Measurements from ENCODE around the gene CES4A. TPM values are rescaled to one million over a fixed set of nuclear protein-coding genes. Genes with fewer than 3 reads are reported as not detected.

The CES4A gene
- total and polyA plus RNA-seq, 2 of the 13 experiments (the other 11 are each of a cell fraction or from before 2014, with no cell fraction given): 0.09 to 0.17 TPM

DNA sequence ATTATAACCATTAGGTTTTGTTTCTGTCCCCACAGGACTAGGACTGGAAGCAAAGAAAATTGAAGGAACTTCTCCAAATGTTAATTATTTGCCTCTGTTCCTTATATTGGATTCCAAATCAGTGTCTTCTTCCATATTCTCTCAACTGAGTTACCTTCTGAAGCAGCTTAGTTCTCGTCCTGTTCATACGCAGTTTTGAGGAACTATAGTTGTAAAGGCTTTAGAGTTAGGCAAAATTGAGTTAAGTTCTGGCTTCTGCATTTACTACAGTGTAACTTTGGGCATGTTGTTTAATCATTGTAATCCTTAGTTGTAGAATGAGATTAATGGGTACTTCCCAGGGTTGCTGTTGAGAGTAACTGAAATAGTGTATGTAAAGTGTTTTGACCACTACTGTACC is 51.8 kb downstream of the CES4A start:
- intact Hi-C loops (cut with micrococcal nuclease; ENCODE audit: unreplicated experiment) (no loop called here), in situ Hi-C loops (cut with HindIII; ENCODE audit: extremely low pct_ligation_motif_present, low pct_unique_long_range_greater_than_20kb) (no loop called here)
- H3K4me3 ChIP-seq (replicated peaks in 1 of 3; ENCODE audit: insufficient read depth in 1 of 3, low read depth in 2 of 3, low read length in 3 of 3): no peak overlapping the region
- no peak for DNase-seq (ENCODE audit: low spot score)
- peaks cover 58% of the 10 kb centered on the region for H3K79me2 ChIP-seq (ENCODE audit: insufficient read depth, low read length)
- BruUV-seq (replicated peaks): no TSS peak
- ATAC-seq: no peak
- TF ChIP-seq ZNF589 (CRISPR knock-in tag; conservative IDR thresholded peaks at IDR 0.05) (no peak), ZNF20 (CRISPR knock-in tag; IDR thresholded peaks at IDR 0.05) (no peak), TRAFD1 (CRISPR knock-in tag; IDR thresholded peaks at IDR 0.05; ENCODE audit: borderline replicate concordance) (no peak), TEAD2 (CRISPR knock-in tag; IDR thresholded peaks at IDR 0.05) (no peak), HNRNPUL1 (IDR thresholded peaks at IDR 0.05; ENCODE audit: low read depth, low read length) (no peak), KAT7 (CRISPR knock-in tag; IDR thresholded peaks at IDR 0.05; ENCODE audit: borderline replicate concordance) (no peak), NR2F1 (CRISPR knock-in tag; IDR thresholded peaks at IDR 0.05) (no peak)
- no peak overlapping the region for H3K27ac ChIP-seq (ENCODE audit: extremely low read length, insufficient read depth, low read length)
- no peaks in the 10 kb centered on the region for H4K20me1 ChIP-seq (ENCODE audit: insufficient read depth, low read length)
- ChIA-PET CTCF (ENCODE audit: low intra/inter-chr PET ratio, low total read pairs) (no interaction called here), POLR2A (no interaction called here)
- no peaks in the 10 kb centered on the region for H3K27me3 ChIP-seq (ENCODE audit: control insufficient read depth in 1 of 2, insufficient read depth in 2 of 2, low read length in 2 of 2)
- H3K9ac ChIP-seq (ENCODE audit: insufficient read depth, low read depth, low read length): no peak overlapping the region
- H3K36me3 ChIP-seq (replicated peaks in 1 of 2; ENCODE audit: control insufficient read depth in 1 of 2, insufficient read depth in 2 of 2, low read length in 2 of 2): peaks cover 6 to 44% of the 10 kb centered on the region in 2 experiments; a peak in 4 of 5 replicates
- H2AFZ ChIP-seq (ENCODE audit: low read length): no peak overlapping the region
- FAIRE-seq: no peak
- WGBS (ENCODE audit: low lambda C conversion rate): 95% methylated on average over 2 of the region's 2 CpGs
- no peaks in the 10 kb centered on the region for H3K9me3 ChIP-seq (ENCODE audit: low read length)
- H3K4me2 ChIP-seq (ENCODE audit: low read depth, low read length): no peak overlapping the region
- peaks cover 4% of the 10 kb centered on the region for H3K4me1 ChIP-seq (ENCODE audit: insufficient read depth, low read length)

DNA sequence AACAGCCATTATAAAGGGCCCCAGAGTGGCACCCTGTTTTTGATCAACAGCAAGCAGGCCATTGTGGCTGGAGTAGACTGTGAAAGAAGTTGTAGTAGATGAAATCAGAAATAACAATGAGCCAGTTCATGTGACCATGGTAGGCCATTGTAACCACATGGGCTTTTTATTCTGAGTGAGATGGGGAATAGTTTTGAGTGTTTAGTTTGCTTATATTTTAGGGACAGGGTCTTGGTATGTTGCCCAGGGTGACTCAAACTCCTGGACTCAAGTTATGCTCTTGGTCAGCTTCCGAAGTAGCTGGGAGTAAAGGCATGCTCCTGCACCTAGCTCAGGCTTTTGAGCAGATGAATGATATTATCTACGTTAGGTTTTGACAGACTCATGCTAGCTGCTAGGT is 52.5 kb downstream of the CES4A start:
- FAIRE-seq (no peak), DNase-seq (ENCODE audit: low spot score) (no peak), ATAC-seq (no peak)
- Histone ChIP-seq H3K4me2 (ENCODE audit: low read depth, low read length) (no peak overlapping the region), H3K4me3 (replicated peaks in 1 of 3; ENCODE audit: insufficient read depth in 1 of 3, low read depth in 2 of 3, low read length in 3 of 3) (no peak overlapping the region), H3K36me3 (replicated peaks in 1 of 2; ENCODE audit: control insufficient read depth in 1 of 2, insufficient read depth in 2 of 2, low read length in 2 of 2) (peaks cover 8 to 44% of the 10 kb centered on the region in 2 experiments; a peak in 4 of 5 replicates), H3K27ac (ENCODE audit: extremely low read length, insufficient read depth, low read length) (no peak overlapping the region), H2AFZ (ENCODE audit: low read length) (no peak overlapping the region), H3K9ac (ENCODE audit: insufficient read depth, low read depth, low read length) (no peak overlapping the region), H3K9me3 (ENCODE audit: low read length) (no peaks in the 10 kb centered on the region), H3K27me3 (ENCODE audit: control insufficient read depth in 1 of 2, insufficient read depth in 2 of 2, low read length in 2 of 2) (no peaks in the 10 kb centered on the region), H3K79me2 (ENCODE audit: insufficient read depth, low read length) (peaks cover 51% of the 10 kb centered on the region), H4K20me1 (ENCODE audit: insufficient read depth, low read length) (no peaks in the 10 kb centered on the region), H3K4me1 (ENCODE audit: insufficient read depth, low read length) (no peaks in the 10 kb centered on the region)
- in situ Hi-C loops (cut with HindIII; ENCODE audit: extremely low pct_ligation_motif_present, low pct_unique_long_range_greater_than_20kb): no loop called here
- no TSS peak for BruUV-seq (replicated peaks)
- CTCF ChIA-PET (ENCODE audit: low intra/inter-chr PET ratio, low total read pairs): no interaction called here
- intact Hi-C loops (cut with micrococcal nuclease; ENCODE audit: unreplicated experiment): no loop called here
- 100% methylated on average over 2 of the region's 2 CpGs for WGBS (ENCODE audit: low lambda C conversion rate)
- POLR2A ChIA-PET: interaction anchor here (1.1 kb wide), 1 partner anchor 10 kb away, joined by 3 read pairs; no protein-coding TSS in a partner anchor
- TF ChIP-seq, protein P1, sequence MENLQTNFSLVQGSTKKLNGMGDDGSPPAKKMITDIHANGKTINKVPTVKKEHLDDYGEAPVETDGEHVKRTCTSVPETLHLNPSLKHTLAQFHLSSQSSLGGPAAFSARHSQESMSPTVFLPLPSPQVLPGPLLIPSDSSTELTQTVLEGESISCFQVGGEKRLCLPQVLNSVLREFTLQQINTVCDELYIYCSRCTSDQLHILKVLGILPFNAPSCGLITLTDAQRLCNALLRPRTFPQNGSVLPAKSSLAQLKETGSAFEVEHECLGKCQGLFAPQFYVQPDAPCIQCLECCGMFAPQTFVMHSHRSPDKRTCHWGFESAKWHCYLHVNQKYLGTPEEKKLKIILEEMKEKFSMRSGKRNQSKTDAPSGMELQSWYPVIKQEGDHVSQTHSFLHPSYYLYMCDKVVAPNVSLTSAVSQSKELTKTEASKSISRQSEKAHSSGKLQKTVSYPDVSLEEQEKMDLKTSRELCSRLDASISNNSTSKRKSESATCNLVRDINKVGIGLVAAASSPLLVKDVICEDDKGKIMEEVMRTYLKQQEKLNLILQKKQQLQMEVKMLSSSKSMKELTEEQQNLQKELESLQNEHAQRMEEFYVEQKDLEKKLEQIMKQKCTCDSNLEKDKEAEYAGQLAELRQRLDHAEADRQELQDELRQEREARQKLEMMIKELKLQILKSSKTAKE (CRISPR knock-in tag; IDR thresholded peaks at IDR 0.05; ENCODE audit: borderline replicate concordance): no peak
- TF ChIP-seq, protein P2, sequence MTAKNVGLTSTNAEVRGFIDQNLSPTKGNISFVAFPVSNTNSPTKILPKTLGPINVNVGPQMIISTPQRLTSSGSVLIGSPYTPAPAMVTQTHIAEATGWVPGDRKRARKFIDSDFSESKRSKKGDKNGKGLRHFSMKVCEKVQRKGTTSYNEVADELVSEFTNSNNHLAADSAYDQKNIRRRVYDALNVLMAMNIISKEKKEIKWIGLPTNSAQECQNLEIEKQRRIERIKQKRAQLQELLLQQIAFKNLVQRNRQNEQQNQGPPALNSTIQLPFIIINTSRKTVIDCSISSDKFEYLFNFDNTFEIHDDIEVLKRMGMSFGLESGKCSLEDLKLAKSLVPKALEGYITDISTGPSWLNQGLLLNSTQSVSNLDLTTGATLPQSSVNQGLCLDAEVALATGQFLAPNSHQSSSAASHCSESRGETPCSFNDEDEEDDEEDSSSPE (CRISPR knock-in tag; IDR thresholded peaks at IDR 0.05): no peak
- TF ChIP-seq, protein P3, sequence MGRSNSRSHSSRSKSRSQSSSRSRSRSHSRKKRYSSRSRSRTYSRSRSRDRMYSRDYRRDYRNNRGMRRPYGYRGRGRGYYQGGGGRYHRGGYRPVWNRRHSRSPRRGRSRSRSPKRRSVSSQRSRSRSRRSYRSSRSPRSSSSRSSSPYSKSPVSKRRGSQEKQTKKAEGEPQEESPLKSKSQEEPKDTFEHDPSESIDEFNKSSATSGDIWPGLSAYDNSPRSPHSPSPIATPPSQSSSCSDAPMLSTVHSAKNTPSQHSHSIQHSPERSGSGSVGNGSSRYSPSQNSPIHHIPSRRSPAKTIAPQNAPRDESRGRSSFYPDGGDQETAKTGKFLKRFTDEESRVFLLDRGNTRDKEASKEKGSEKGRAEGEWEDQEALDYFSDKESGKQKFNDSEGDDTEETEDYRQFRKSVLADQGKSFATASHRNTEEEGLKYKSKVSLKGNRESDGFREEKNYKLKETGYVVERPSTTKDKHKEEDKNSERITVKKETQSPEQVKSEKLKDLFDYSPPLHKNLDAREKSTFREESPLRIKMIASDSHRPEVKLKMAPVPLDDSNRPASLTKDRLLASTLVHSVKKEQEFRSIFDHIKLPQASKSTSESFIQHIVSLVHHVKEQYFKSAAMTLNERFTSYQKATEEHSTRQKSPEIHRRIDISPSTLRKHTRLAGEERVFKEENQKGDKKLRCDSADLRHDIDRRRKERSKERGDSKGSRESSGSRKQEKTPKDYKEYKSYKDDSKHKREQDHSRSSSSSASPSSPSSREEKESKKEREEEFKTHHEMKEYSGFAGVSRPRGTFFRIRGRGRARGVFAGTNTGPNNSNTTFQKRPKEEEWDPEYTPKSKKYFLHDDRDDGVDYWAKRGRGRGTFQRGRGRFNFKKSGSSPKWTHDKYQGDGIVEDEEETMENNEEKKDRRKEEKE (IDR thresholded peaks at IDR 0.05): no peak
